Measurements from ENCODE around the gene FGD5. TPM values are rescaled to one million over a fixed set of nuclear protein-coding genes. Genes with fewer than 3 reads are reported as not detected.

Gene FGD5
- polyA plus RNA-seq, 3 donors, result 0.03 TPM; not detected in 2

- no peaks in the 10 kb centered on the region for H3K9me3 ChIP-seq (replicated peaks in 1 of 2; ENCODE audit: control insufficient read depth in 1 of 2, insufficient read depth in 1 of 2, low read length in 2 of 2)
- no peaks in the 10 kb centered on the region for H3K36me3 ChIP-seq (replicated peaks in 1 of 2; ENCODE audit: control insufficient read depth in 1 of 2, insufficient read depth in 2 of 2, low read length in 2 of 2)
- Mint-ChIP-seq H3K4me1 (peaks cover 5% of the 10 kb centered on the region), H3K9me3 (no peaks in the 10 kb centered on the region), H3K27ac (no peak overlapping the region), H3K4me3 (no peak overlapping the region), H3K27me3 (ENCODE audit: low read depth in 3 of 3) (peaks cover 2 to 7% (median 2%) of the 10 kb centered on the region in 3 donors), H3K36me3 (no peaks in the 10 kb centered on the region)
- H3K27ac ChIP-seq (ENCODE audit: low read depth in 1 of 2, low read length in 2 of 2), result no peak overlapping the region
- WGBS (ENCODE audit: insufficient coverage), result 83% methylated on average over 11 of the region's 11 CpGs
- no peaks in the 10 kb centered on the region for H3K4me1 ChIP-seq (ENCODE audit: control insufficient read depth in 1 of 2, insufficient read depth in 2 of 2, low read length in 2 of 2)
- H3K27me3 ChIP-seq (ENCODE audit: control insufficient read depth in 2 of 2, insufficient read depth in 2 of 2, low read length in 2 of 2), result no peaks in the 10 kb centered on the region
- TF ChIP-seq, protein P1, sequence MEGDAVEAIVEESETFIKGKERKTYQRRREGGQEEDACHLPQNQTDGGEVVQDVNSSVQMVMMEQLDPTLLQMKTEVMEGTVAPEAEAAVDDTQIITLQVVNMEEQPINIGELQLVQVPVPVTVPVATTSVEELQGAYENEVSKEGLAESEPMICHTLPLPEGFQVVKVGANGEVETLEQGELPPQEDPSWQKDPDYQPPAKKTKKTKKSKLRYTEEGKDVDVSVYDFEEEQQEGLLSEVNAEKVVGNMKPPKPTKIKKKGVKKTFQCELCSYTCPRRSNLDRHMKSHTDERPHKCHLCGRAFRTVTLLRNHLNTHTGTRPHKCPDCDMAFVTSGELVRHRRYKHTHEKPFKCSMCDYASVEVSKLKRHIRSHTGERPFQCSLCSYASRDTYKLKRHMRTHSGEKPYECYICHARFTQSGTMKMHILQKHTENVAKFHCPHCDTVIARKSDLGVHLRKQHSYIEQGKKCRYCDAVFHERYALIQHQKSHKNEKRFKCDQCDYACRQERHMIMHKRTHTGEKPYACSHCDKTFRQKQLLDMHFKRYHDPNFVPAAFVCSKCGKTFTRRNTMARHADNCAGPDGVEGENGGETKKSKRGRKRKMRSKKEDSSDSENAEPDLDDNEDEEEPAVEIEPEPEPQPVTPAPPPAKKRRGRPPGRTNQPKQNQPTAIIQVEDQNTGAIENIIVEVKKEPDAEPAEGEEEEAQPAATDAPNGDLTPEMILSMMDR (IDR thresholded peaks at IDR 0.05), result no peak
- H3K4me3 ChIP-seq (replicated peaks in 1 of 3; ENCODE audit: low read depth in 2 of 3, low read length in 3 of 3), result no peak overlapping the region
- no peaks in the 10 kb centered on the region for H3K79me2 ChIP-seq (ENCODE audit: insufficient read depth, low read length)
- no peak overlapping the region for H3K4me2 ChIP-seq (replicated peaks; ENCODE audit: extremely low read depth, low read length, poor library complexity, severe bottlenecking)
- H3K9ac ChIP-seq (ENCODE audit: insufficient read depth, low read length, poor library complexity, severe bottlenecking), result no peak overlapping the region
- DNase-seq, result no peak
- H4K20me1 ChIP-seq (ENCODE audit: insufficient read depth, low read length), result no peaks in the 10 kb centered on the region
- no peak overlapping the region for H2AFZ ChIP-seq (ENCODE audit: insufficient read depth, low read depth, low read length, poor library complexity, severe bottlenecking)
- intact Hi-C loops (cut with micrococcal nuclease), result no loop called here
These were observed 65.9 kb downstream of the FGD5 start for GRCh38 chr3:14884665-14885064.

DNA sequence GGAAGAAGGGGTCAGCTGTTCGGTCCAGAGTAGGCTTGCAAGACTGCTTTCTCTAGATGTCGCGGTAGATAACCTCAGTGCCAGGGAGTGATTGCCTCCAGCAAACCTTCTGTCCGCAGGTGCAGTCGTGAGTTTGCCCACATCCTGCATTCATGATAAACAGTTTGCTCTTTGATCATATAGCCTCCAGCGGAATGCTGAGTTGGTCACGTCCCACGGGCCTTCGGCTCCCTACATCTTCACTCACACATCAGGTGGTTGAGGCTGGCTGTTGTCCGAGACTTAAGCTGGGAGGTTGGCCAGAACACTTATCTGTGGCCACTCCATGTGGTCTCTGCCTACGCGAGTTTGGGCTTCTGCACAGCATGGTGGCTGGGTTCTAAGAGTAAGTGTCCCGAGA, 66.5 kb downstream of the FGD5 start:
- 96% methylated on average over 10 of the region's 13 CpGs for WGBS (ENCODE audit: insufficient coverage)
- H3K27ac ChIP-seq (ENCODE audit: low read depth in 1 of 2, low read length in 2 of 2), result no peak overlapping the region
- no peak for DNase-seq

More for the DNA sequence above, 66.5 kb downstream of the FGD5 start:
- Mint-ChIP-seq H3K9me3 (no peaks in the 10 kb centered on the region), H3K36me3 (no peaks in the 10 kb centered on the region), H3K4me1 (peaks cover 5% of the 10 kb centered on the region), H3K27me3 (ENCODE audit: low read depth in 3 of 3) (peaks cover 2 to 13% (median 2%) of the 10 kb centered on the region in 3 donors), H3K4me3 (no peak overlapping the region), H3K27ac (no peak overlapping the region)
- H2AFZ ChIP-seq (ENCODE audit: insufficient read depth, low read depth, low read length, poor library complexity, severe bottlenecking), result no peak overlapping the region
- no peaks in the 10 kb centered on the region for H3K79me2 ChIP-seq (ENCODE audit: insufficient read depth, low read length)
- no peaks in the 10 kb centered on the region for H3K4me1 ChIP-seq (ENCODE audit: control insufficient read depth in 1 of 2, insufficient read depth in 2 of 2, low read length in 2 of 2)
- H3K4me3 ChIP-seq (replicated peaks in 1 of 3; ENCODE audit: low read depth in 2 of 3, low read length in 3 of 3), result no peak overlapping the region
- H3K36me3 ChIP-seq (replicated peaks in 1 of 2; ENCODE audit: control insufficient read depth in 1 of 2, insufficient read depth in 2 of 2, low read length in 2 of 2), result no peaks in the 10 kb centered on the region
- H3K9ac ChIP-seq (ENCODE audit: insufficient read depth, low read length, poor library complexity, severe bottlenecking), result no peak overlapping the region
- intact Hi-C loops (cut with micrococcal nuclease), result no loop called here
- no peaks in the 10 kb centered on the region for H4K20me1 ChIP-seq (ENCODE audit: insufficient read depth, low read length)
- no peak overlapping the region for H3K4me2 ChIP-seq (replicated peaks; ENCODE audit: extremely low read depth, low read length, poor library complexity, severe bottlenecking)
- H3K27me3 ChIP-seq (ENCODE audit: control insufficient read depth in 2 of 2, insufficient read depth in 2 of 2, low read length in 2 of 2), result no peaks in the 10 kb centered on the region
- TF ChIP-seq, protein P1 (IDR thresholded peaks at IDR 0.05), result no peak
- no peaks in the 10 kb centered on the region for H3K9me3 ChIP-seq (replicated peaks in 1 of 2; ENCODE audit: control insufficient read depth in 1 of 2, insufficient read depth in 1 of 2, low read length in 2 of 2)
